K562 (cell line): ENCODE data around the gene CDH8. TPM values are rescaled to one million over a fixed set of nuclear protein-coding genes. Genes with fewer than 3 reads are reported as not detected.

Source experiments
- ATAC-seq: fragments of 200-7000 bp; cut with Tn5 transposase; 3 replicates; pipeline ENCODE4 v1.9.1; 2020; ENCODE audit warnings: moderate library complexity
- BruUV-seq: library from RNA; stranded (reverse); fragments of 400-500 nt; replicated peaks from 2 replicates; lab custom pipeline; 2021; lab: Mats Ljungman, UMichigan
- CTCF ChIA-PET: fragments of 300-600 bp; formaldehyde crosslinking; extraction: SDS; loops from one replicate; lab custom pipeline; 2021; ENCODE audit warnings: low intra/inter-chr PET ratio; lab: Yijun Ruan, JAX
- POLR2A ChIA-PET: fragments of 300-600, 350-650 bp; sonication (Branson Sonifier 250); formaldehyde crosslinking; extraction: SDS; loops from one replicate; lab custom pipeline; 2021; ENCODE audit warnings: antibody characterized with exemption, inconsistent platforms; lab: Yijun Ruan, JAX
- DNase-seq, 4 experiments: peaks; one replicate each; pipeline versions ENCODE4 v3.0.0 to v3.0.0-alpha.2; 2011 to 2018; ENCODE audit warnings: low spot score in 3 of 4, mixed read lengths in 3 of 4; ENCODE audit errors: extremely low read depth in 1 of 4
- FAIRE-seq: peaks from 2 replicates; lab custom pipeline; 2011; peaks lifted over from hg19 to GRCh38; lab: Jason Lieb, UNC
- H2AFZ ChIP-seq: 2 replicates; pipeline ENCODE4 v1.6.0; 2011; ENCODE audit warnings: low read depth, low read length, control low read depth, inconsistent platforms
- H3K27ac ChIP-seq: fragments of 200-600 bp; 3 replicates; pipeline ENCODE4 v1.8.0; 2011; ENCODE audit warnings: low read depth, mild to moderate bottlenecking, control low read depth, inconsistent platforms, low read length, moderate library complexity, mixed read lengths; ENCODE audit errors: extremely low read depth
- H3K27me3 ChIP-seq, 2 experiments: fragments of 300-600 bp in 1 of 2; 2 replicates in 1 of 2; 3 replicates in 1 of 2; pipeline versions ENCODE4 v1.6.0 to v1.8.0; 2011; ENCODE audit warnings: inconsistent platforms in 2 of 2, low read length in 2 of 2, mild to moderate bottlenecking in 1 of 2, mixed read lengths in 1 of 2, moderate library complexity in 1 of 2; ENCODE audit not compliant: control insufficient read depth in 2 of 2, insufficient read depth in 2 of 2
- H3K36me3 ChIP-seq: fragments of 300-600 bp; 3 replicates; pipeline ENCODE4 v1.8.0; 2011; ENCODE audit warnings: mild to moderate bottlenecking, low read length, inconsistent platforms; ENCODE audit not compliant: control insufficient read depth, insufficient read depth
- H3K4me1 ChIP-seq, 2 experiments: fragments of 200-600 bp in 1 of 2; replicated peaks in 1 of 2; 2 replicates in 1 of 2; 3 replicates in 1 of 2; pipeline versions ENCODE4 v1.5.1 to v1.8.0; 2011; ENCODE audit warnings: inconsistent platforms in 2 of 2, low read length in 2 of 2, mild to moderate bottlenecking in 1 of 2, mixed read lengths in 1 of 2, moderate library complexity in 1 of 2; ENCODE audit not compliant: control insufficient read depth in 2 of 2, insufficient read depth in 2 of 2
- H3K4me2 ChIP-seq: 2 replicates; pipeline ENCODE4 v1.6.1; 2011; ENCODE audit warnings: low read length, control low read depth, inconsistent platforms, mixed read lengths; ENCODE audit not compliant: insufficient read depth
- H3K4me3 ChIP-seq: fragments of 200-600 bp; sonication (generic), shearing (Covaris generic); 2 replicates; pipeline ENCODE4 v1.5.1; 2016; ENCODE audit warnings: control low read depth, inconsistent platforms
- H3K79me2 ChIP-seq: fragments of 200-600 bp; 3 replicates; pipeline ENCODE4 v1.8.0; 2011; ENCODE audit warnings: low read length, inconsistent platforms; ENCODE audit not compliant: control insufficient read depth, insufficient read depth
- H3K9ac ChIP-seq, 2 experiments: 2 replicates each; pipeline versions ENCODE4 v1.6.0 to v1.6.1; 2011; ENCODE audit warnings: low read depth in 2 of 2, low read length in 2 of 2, control low read depth in 1 of 2, inconsistent platforms in 1 of 2, mild to moderate bottlenecking in 1 of 2, mixed read lengths in 1 of 2; ENCODE audit not compliant: insufficient read depth in 1 of 2
- H3K9me1 ChIP-seq: one replicate; pipeline ENCODE4 v1.6.0; 2011; ENCODE audit warnings: inconsistent platforms, mild to moderate bottlenecking, low read length, moderate library complexity; ENCODE audit not compliant: control insufficient read depth, insufficient read depth
- H3K9me3 ChIP-seq: replicated peaks from 2 replicates; pipeline ENCODE4 v1.5.1; 2011; ENCODE audit warnings: low read depth, low read length, inconsistent platforms; ENCODE audit not compliant: control insufficient read depth, insufficient read depth
- H4K20me1 ChIP-seq: replicated peaks from 2 replicates; pipeline ENCODE4 v1.6.1; 2011; ENCODE audit warnings: low read length, inconsistent platforms, mixed read lengths; ENCODE audit not compliant: control insufficient read depth, insufficient read depth
- DACH1 ChIP-seq: fragments of 450-650 bp; IDR thresholded peaks from 2 replicates; pipeline ENCODE4 v1.6.1; 2018; ENCODE audit not compliant: partially characterized antibody
- FOXM1 ChIP-seq, 2 experiments: fragments of 450-650 bp in 1 of 2; sonication (generic) in 1 of 2; formaldehyde crosslinking in 1 of 2; IDR thresholded peaks; 2 replicates each; pipeline versions ENCODE4 v1.6.1 to v1.9.0; 2017 to 2022; ENCODE audit warnings: low read depth in 2 of 2, mild to moderate bottlenecking in 2 of 2, missing genetic modification reagents in 1 of 2, moderate library complexity in 1 of 2
- GTF2A2 ChIP-seq: IDR thresholded peaks from 2 replicates; pipeline ENCODE4 v1.6.1; 2016; ENCODE audit warnings: mild to moderate bottlenecking, missing genetic modification characterization, missing compliant biosample characterization
- TAF9B ChIP-seq: fragments of 450-650 bp; IDR thresholded peaks from 2 replicates; pipeline ENCODE4 v1.6.1; 2018; ENCODE audit warnings: mild to moderate bottlenecking; ENCODE audit not compliant: partially characterized antibody
- XRCC4 ChIP-seq: IDR thresholded peaks from one replicate; pipeline ENCODE4 v1.6.1; 2011; ENCODE audit not compliant: insufficient read depth, insufficient read length; ENCODE audit errors: extremely low read depth
- WGBS: fragments of 100-300 bp; shearing (Covaris generic); methylation state at CpG from one replicate; pipeline ENCODE4 v1.1.6; 2016; ENCODE audit warnings: low coverage, mixed read lengths; ENCODE audit not compliant: insufficient coverage; ENCODE audit errors: missing lambda C conversion rate; 5-methylcytosine and 5-hydroxymethylcytosine counted together
- in situ Hi-C: fragments of 300-500 bp; cut with MboI; formaldehyde crosslinking; loops from 4 replicates; pipeline ENCODE4 v1.15.0; 2018; ENCODE audit warnings: inconsistent platforms, mixed read lengths
- intact Hi-C: fragments of 100-400 bp; cut with micrococcal nuclease; formaldehyde crosslinking; loops from 2 replicates; pipeline ENCODE4 v1.14.2; 2022
- polyA plus RNA-seq, 8 experiments: library from polyadenylated mRNA; depleted of rRNA in 4 of 8; stranded (reverse) in 5 of 8; unstranded in 3 of 8; fragments of >200 nt; fragmentation: Nextera tagmentation in 2 of 8; fragmentation: Illumina TruSeq in 1 of 8; extraction: Ambion mirVana in 2 of 8; extraction: Trizol in 1 of 8; gene quantifications; 2 replicates each; pipeline versions ENCODE4 v1.2.1 to v1.2.3, GENCODE V29; 2011 to 2014; ENCODE audit warnings: inconsistent platforms in 1 of 8, missing spikeins in 1 of 8
- total RNA-seq, 7 experiments: library from RNA; depleted of rRNA in 6 of 7; stranded (reverse); fragments of >200 nt in 6 of 7; fragmentation: Illumina TruSeq in 2 of 7; extraction: Trizol in 2 of 7; gene quantifications; 2 replicates each; pipeline versions ENCODE4 v1.2.1 to v1.2.3, GENCODE V29; 2011 to 2021; ENCODE audit warnings: low replicate concordance in 1 of 7

The CDH8 gene
- total and polyA plus RNA-seq, 9 of the 15 experiments (the other 6 are each of a cell fraction or from before 2014, with no cell fraction given), result 0.22 to 1.4 (median 0.42) TPM; not detected in 4

- Histone ChIP-seq H3K27me3 (no peaks in the 10 kb centered on the region), H3K4me3 (no peak overlapping the region), H3K79me2 (no peaks in the 10 kb centered on the region), H3K4me2 (no peak overlapping the region), H3K36me3 (no peaks in the 10 kb centered on the region), H3K27ac (no peak overlapping the region), H3K9me1 (no peaks in the 10 kb centered on the region), H3K4me1 (no peaks in the 10 kb centered on the region), H3K9ac (no peak overlapping the region), H3K9me3 (no peaks in the 10 kb centered on the region), H4K20me1 (no peaks in the 10 kb centered on the region), H2AFZ (no peak overlapping the region)
- in situ Hi-C loops, result no loop called here
- intact Hi-C loops, result no loop called here
- 0% methylated on average over 7 of the region's 7 CpGs for WGBS
- no peak for FAIRE-seq
- no TSS peak for BruUV-seq
- CTCF ChIA-PET, result no interaction called here
- TF ChIP-seq TAF9B (no peak), GTF2A2 (tag) (no peak)
- DNase-seq, result no peak
- ATAC-seq, result no peak
- POLR2A ChIA-PET, result no interaction called here
These were observed 67.8 kb downstream of the CDH8 start for GRCh38 chr16:61968242-61969076.

DNA sequence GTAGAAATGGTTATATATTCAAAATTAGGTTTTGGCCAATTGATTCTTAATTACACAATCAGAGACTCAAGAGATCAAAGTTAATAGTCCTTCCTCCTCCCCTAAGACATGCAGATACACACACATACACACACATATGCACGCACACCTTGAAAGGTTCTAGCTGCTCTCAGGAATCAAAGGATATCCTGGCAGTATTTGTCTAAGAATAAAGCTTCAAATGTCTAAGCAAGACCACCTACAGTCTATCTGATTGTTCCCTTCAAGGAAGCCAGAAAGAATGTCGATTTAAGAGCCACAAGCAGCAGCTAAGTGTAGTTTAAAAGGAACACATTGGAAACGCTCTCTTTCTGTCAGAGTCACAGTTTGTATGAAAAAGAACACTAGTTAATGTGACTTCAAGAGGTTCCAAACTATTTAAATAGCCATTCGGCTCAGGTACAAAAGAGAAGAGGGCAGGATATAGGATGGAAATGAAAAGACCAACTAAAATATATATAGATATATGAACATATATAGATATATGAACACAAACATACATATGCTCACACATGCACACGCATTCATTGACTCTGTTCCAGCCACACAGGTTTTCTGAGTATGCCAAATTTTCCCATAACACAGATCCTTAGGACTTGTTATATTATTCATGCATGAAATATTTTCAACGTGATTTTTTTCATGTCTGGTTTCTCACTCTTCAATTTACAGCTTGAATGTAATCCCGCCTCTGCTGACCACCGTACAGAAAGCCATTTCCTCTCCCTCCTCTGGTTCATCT is 79.0 kb downstream of the CDH8 start:
- no peak overlapping the region for H3K9ac ChIP-seq
- CTCF ChIA-PET, result no interaction called here
- no peaks in the 10 kb centered on the region for H3K4me1 ChIP-seq
- no peaks in the 10 kb centered on the region; the same call in 1 of the 2 replicates for H3K9me3 ChIP-seq
- H3K4me3 ChIP-seq, result no peak overlapping the region
- H3K36me3 ChIP-seq, result no peaks in the 10 kb centered on the region
- H3K27ac ChIP-seq, result no peak overlapping the region
- FAIRE-seq (no peak), ATAC-seq (no peak), DNase-seq (no peak)
- intact Hi-C loops (no loop called here), in situ Hi-C loops (no loop called here)
- no TSS peak for BruUV-seq
- no peak overlapping the region for H2AFZ ChIP-seq
- 0% methylated on average over 8 of the region's 8 CpGs for WGBS
- H3K9me1 ChIP-seq, result no peaks in the 10 kb centered on the region
- no peaks in the 10 kb centered on the region for H3K79me2 ChIP-seq
- no peaks in the 10 kb centered on the region for H3K27me3 ChIP-seq
- H4K20me1 ChIP-seq, result no peaks in the 10 kb centered on the region
- POLR2A ChIA-PET, result no interaction called here
- no peak overlapping the region for H3K4me2 ChIP-seq
- TF ChIP-seq XRCC4 (no peak), FOXM1 (IDR thresholded peaks at IDR 0.05; ENCODE audit: low read depth) (no peak), FOXM1 (CRISPR knock-in tag; IDR thresholded peaks at IDR 0.05; ENCODE audit: low read depth) (no peak), DACH1 (no peak)
